Kidney (tissue), 14 donors: ENCODE measurements around the gene FKBP11. TPM values are rescaled to one million over a fixed set of nuclear protein-coding genes. Genes with fewer than 3 reads are reported as not detected.
A peak's percentile ranks its signal among the peaks of the same experiment; 100 is the strongest.

Experiments used
- DNase-seq, 5 donors: peaks; one replicate each; pipeline ENCODE4 v3.0.0-alpha.2; 2013 to 2020
- FAIRE-seq: peaks from 2 replicates; lab custom pipeline; 2012; peaks lifted over from hg19 to GRCh38; lab: Jason Lieb, UNC
- H3K27ac ChIP-seq, 2 donors: one replicate each; pipeline ENCODE4 v1.7.0; 2013; ENCODE audit warnings: low read depth in 2 of 2, low read length in 2 of 2, inconsistent platforms in 1 of 2
- H3K27me3 ChIP-seq: one replicate; pipeline ENCODE4 v1.7.1; 2013; ENCODE audit warnings: low read length, inconsistent platforms; ENCODE audit not compliant: control insufficient read depth, insufficient read depth
- H3K36me3 ChIP-seq, 3 donors: one replicate each; pipeline versions ENCODE4 v1.7.0 to v1.7.1; 2013; ENCODE audit warnings: low read length in 3 of 3, control low read depth in 1 of 3, inconsistent platforms in 1 of 3; ENCODE audit not compliant: insufficient read depth in 3 of 3, control insufficient read depth in 2 of 3
- H3K4me1 ChIP-seq, 3 donors: one replicate each; pipeline versions ENCODE4 v1.7.0 to v1.7.1; 2013; ENCODE audit warnings: low read length in 3 of 3, inconsistent platforms in 1 of 3, low read depth in 1 of 3; ENCODE audit not compliant: control insufficient read depth in 2 of 3, insufficient read depth in 2 of 3
- H3K4me3 ChIP-seq, 3 donors: one replicate each; pipeline versions ENCODE4 v1.7.0 to v1.8.1; 2013; ENCODE audit warnings: low read length in 3 of 3, control low read depth in 1 of 3, inconsistent platforms in 1 of 3
- H3K9ac ChIP-seq, 3 donors: one replicate each; pipeline versions ENCODE4 v1.7.0 to v1.7.1; 2013; ENCODE audit warnings: low read length in 3 of 3, control low read depth in 1 of 3, inconsistent platforms in 1 of 3
- H3K9me3 ChIP-seq, 3 donors: one replicate each; pipeline versions ENCODE4 v1.7.0 to v1.7.1; 2013; ENCODE audit warnings: low read length in 3 of 3, control low read depth in 1 of 3, inconsistent platforms in 1 of 3; ENCODE audit not compliant: control insufficient read depth in 2 of 3, insufficient read depth in 1 of 3
- intact Hi-C: fragments of 100-400 bp; cut with DNase I; formaldehyde crosslinking; loops from one replicate; pipeline ENCODE4 v1.11.1; 2022
- polyA plus RNA-seq: library from polyadenylated mRNA; stranded (reverse); fragments of 350-450 nt; fragmentation: Illumina TruSeq; extraction: RNeasy Lipid Tissue Mini Kit (QIAGEN cat#74804); gene quantifications from one replicate; pipeline ENCODE4 v1.2.3, GENCODE V29; 2014; ENCODE audit warnings: low read depth, low replicate concordance; ENCODE audit not compliant: insufficient read depth
- total RNA-seq: library from RNA; stranded (reverse); fragmentation: NEBNext Ultra II Directional; extraction: Animal tissue kit (Norgen Biotek cat#: 25700); gene quantifications from one replicate; pipeline ENCODE4 v1.2.1, GENCODE V29; 2021
- TF ChIP-seq, protein P1 (sequence below): IDR thresholded peaks from 3 replicates; pipeline ENCODE4 v1.5.1; 2012; ENCODE audit warnings: mild to moderate bottlenecking, moderate library complexity, borderline replicate concordance; ENCODE audit not compliant: insufficient read depth; ENCODE audit errors: extremely low read depth
- donor health status: control.
- donor health status: control.
- donor health status: control.
- donor health status: control.
- donor health status: control.
- donor health status: DM: yes; HTN: yes; CAD: no.
- donor health status: Normal renal cell carcinoma (clear cell type).

Gene FKBP11
- total and polyA plus RNA-seq, 2 donors from 2014 or later, result 20.1 to 35.3 TPM

- H3K4me3 ChIP-seq, result no peak overlapping the region
- H3K27me3 ChIP-seq, result peaks cover 7% of the 10 kb centered on the region
- H3K36me3 ChIP-seq, result no peaks in the 10 kb centered on the region
- no peak for FAIRE-seq
- no peaks in the 10 kb centered on the region for H3K9me3 ChIP-seq
- intact Hi-C loops, result no loop called here
- DNase-seq, result peak in 1 of 5 donors; percentile 39
- H3K9ac ChIP-seq, result no peak overlapping the region
- H3K27ac ChIP-seq, result no peak overlapping the region
- TF ChIP-seq, protein P1, sequence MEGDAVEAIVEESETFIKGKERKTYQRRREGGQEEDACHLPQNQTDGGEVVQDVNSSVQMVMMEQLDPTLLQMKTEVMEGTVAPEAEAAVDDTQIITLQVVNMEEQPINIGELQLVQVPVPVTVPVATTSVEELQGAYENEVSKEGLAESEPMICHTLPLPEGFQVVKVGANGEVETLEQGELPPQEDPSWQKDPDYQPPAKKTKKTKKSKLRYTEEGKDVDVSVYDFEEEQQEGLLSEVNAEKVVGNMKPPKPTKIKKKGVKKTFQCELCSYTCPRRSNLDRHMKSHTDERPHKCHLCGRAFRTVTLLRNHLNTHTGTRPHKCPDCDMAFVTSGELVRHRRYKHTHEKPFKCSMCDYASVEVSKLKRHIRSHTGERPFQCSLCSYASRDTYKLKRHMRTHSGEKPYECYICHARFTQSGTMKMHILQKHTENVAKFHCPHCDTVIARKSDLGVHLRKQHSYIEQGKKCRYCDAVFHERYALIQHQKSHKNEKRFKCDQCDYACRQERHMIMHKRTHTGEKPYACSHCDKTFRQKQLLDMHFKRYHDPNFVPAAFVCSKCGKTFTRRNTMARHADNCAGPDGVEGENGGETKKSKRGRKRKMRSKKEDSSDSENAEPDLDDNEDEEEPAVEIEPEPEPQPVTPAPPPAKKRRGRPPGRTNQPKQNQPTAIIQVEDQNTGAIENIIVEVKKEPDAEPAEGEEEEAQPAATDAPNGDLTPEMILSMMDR, result no peak
- H3K4me1 ChIP-seq, result peaks cover 0 to 3% (median 0%) of the 10 kb centered on the region in 3 donors
Measured at GRCh38 chr12:48965298-48965838, 40.1 kb upstream of the FKBP11 start.

GRCh38 chr12:48961801-48962200, 36.5 kb upstream of the FKBP11 start:
- Histone ChIP-seq H3K36me3 (no peaks in the 10 kb centered on the region), H3K9me3 (no peaks in the 10 kb centered on the region), H3K4me3 (no peak overlapping the region), H3K4me1 (peaks cover 2 to 6% (median 5%) of the 10 kb centered on the region in 3 donors), H3K9ac (no peak overlapping the region), H3K27ac (no peak overlapping the region), H3K27me3 (peaks cover 4% of the 10 kb centered on the region)
- TF ChIP-seq, protein P1, result no peak
- FAIRE-seq, result no peak
- intact Hi-C loops, result no loop called here
- DNase-seq, result no peak

- FAIRE-seq (no peak), DNase-seq (no peak)
- Histone ChIP-seq H3K9ac (no peak overlapping the region), H3K27ac (no peak overlapping the region), H3K27me3 (no peaks in the 10 kb centered on the region), H3K36me3 (no peaks in the 10 kb centered on the region), H3K9me3 (no peaks in the 10 kb centered on the region), H3K4me1 (peaks cover 2 to 6% (median 5%) of the 10 kb centered on the region in 3 donors), H3K4me3 (no peak overlapping the region)
- TF ChIP-seq, protein P1, result no peak
- intact Hi-C loops, result no loop called here
Measured at GRCh38 chr12:48961331-48961730, 36.0 kb upstream of the FKBP11 start.

DNA sequence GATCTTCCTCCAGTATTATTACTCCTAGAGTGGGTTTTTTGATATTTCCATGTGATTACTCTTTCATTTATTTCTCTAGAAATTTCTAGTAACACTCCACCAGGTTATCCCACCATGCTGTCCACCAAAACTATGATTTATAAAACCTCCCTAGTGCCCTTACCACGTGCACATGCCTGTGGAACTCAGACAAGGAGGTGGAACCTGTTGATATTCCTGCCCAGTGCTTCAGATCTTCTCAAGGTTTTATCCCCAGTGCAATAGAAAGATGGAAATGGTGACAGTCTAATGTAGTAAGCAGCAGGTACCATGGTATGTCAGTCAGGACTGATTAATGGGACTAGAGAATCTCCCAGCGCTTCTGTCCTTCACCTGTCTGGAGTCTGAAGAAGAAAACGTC, 35.5 kb upstream of the FKBP11 start:
- H3K4me1 ChIP-seq, result peaks cover 3 to 10% (median 9%) of the 10 kb centered on the region in 3 donors
- no peak overlapping the region for H3K27ac ChIP-seq
- no peaks in the 10 kb centered on the region for H3K9me3 ChIP-seq
- FAIRE-seq (no peak), DNase-seq (no peak)
- H3K27me3 ChIP-seq, result no peaks in the 10 kb centered on the region
- no peak overlapping the region for H3K9ac ChIP-seq
- no peaks in the 10 kb centered on the region for H3K36me3 ChIP-seq
- intact Hi-C loops, result no loop called here
- no peak overlapping the region for H3K4me3 ChIP-seq
- TF ChIP-seq, protein P1, result no peak
